Liver (tissue), 9 donors: ENCODE data around the gene TNFRSF12A. TPM values are rescaled to one million over a fixed set of nuclear protein-coding genes. Genes with fewer than 3 reads are reported as not detected.

Source experiments
- DNase-seq: peaks from one replicate; pipeline ENCODE4 v3.0.0-alpha.2; 2017; ENCODE audit warnings: low spot score
- H3K27ac ChIP-seq, 2 donors: one replicate each; pipeline ENCODE4 v1.7.0; 2013; ENCODE audit warnings: inconsistent platforms in 2 of 2, low read length in 2 of 2, control low read depth in 1 of 2, low read depth in 1 of 2, mild to moderate bottlenecking in 1 of 2
- H3K27me3 ChIP-seq, 4 donors: one replicate each; pipeline versions ENCODE4 v1.6.1 to v1.7.0; 2013; ENCODE audit warnings: low read length in 3 of 4, inconsistent platforms in 1 of 4, mild to moderate bottlenecking in 1 of 4, moderate library complexity in 1 of 4; ENCODE audit not compliant: control insufficient read depth in 4 of 4, insufficient read depth in 4 of 4
- H3K36me3 ChIP-seq, 4 donors: one replicate each; pipeline versions ENCODE4 v1.6.1 to v1.7.0; 2013; ENCODE audit warnings: low read length in 3 of 4, mild to moderate bottlenecking in 3 of 4, low read depth in 1 of 4, moderate library complexity in 1 of 4; ENCODE audit not compliant: control insufficient read depth in 4 of 4, insufficient read depth in 3 of 4
- H3K4me1 ChIP-seq, 4 donors: one replicate each; pipeline versions ENCODE4 v1.6.1 to v1.7.0; 2013; ENCODE audit warnings: low read length in 3 of 4, mild to moderate bottlenecking in 3 of 4, moderate library complexity in 1 of 4; ENCODE audit not compliant: control insufficient read depth in 4 of 4, insufficient read depth in 4 of 4
- H3K4me3 ChIP-seq, 3 donors: one replicate each; pipeline versions ENCODE4 v1.6.1 to v1.7.0; 2013; ENCODE audit warnings: low read length in 3 of 3, control low read depth in 1 of 3, low read depth in 1 of 3, mild to moderate bottlenecking in 1 of 3
- H3K9ac ChIP-seq, 2 donors: one replicate each; pipeline ENCODE4 v1.7.0; 2013; ENCODE audit warnings: low read length in 2 of 2, mild to moderate bottlenecking in 2 of 2, moderate library complexity in 2 of 2, control low read depth in 1 of 2, low read depth in 1 of 2
- H3K9me3 ChIP-seq, 4 donors: one replicate each; pipeline versions ENCODE4 v1.6.1 to v1.7.0; 2013; ENCODE audit warnings: low read length in 3 of 4; ENCODE audit not compliant: control insufficient read depth in 4 of 4
- EGR1 ChIP-seq, 2 donors: IDR thresholded peaks; 2 replicates each; pipeline ENCODE4 v1.6.1; 2016 to 2018; ENCODE audit warnings: antibody characterized with exemption in 2 of 2, low read depth in 2 of 2
- FOXA1 ChIP-seq: IDR thresholded peaks from 2 replicates; pipeline ENCODE4 v1.6.1; 2016; ENCODE audit warnings: antibody characterized with exemption
- FOXA2 ChIP-seq: IDR thresholded peaks from 2 replicates; pipeline ENCODE4 v1.6.1; 2016; ENCODE audit warnings: antibody characterized with exemption
- GABPA ChIP-seq, 2 donors: IDR thresholded peaks in 1 of 2; conservative IDR thresholded peaks in 1 of 2; 2 replicates each; pipeline ENCODE4 v1.6.1; 2016; ENCODE audit warnings: antibody characterized with exemption in 2 of 2, mild to moderate bottlenecking in 1 of 2, moderate library complexity in 1 of 2
- HNF4A ChIP-seq, 2 donors: conservative IDR thresholded peaks; 2 replicates each; pipeline ENCODE4 v1.6.1; 2016; ENCODE audit warnings: antibody characterized with exemption in 2 of 2, mild to moderate bottlenecking in 2 of 2
- HNF4G ChIP-seq: IDR thresholded peaks from 2 replicates; pipeline ENCODE4 v1.6.1; 2016; ENCODE audit warnings: antibody characterized with exemption
- JUND ChIP-seq, 2 donors: IDR thresholded peaks; 2 replicates each; pipeline ENCODE4 v1.6.1; 2016; ENCODE audit warnings: antibody characterized with exemption in 2 of 2
- NR2F2 ChIP-seq: IDR thresholded peaks from 2 replicates; pipeline ENCODE4 v1.6.1; 2016; ENCODE audit warnings: antibody characterized with exemption
- RAD21 ChIP-seq, 2 donors: IDR thresholded peaks; 2 replicates each; pipeline ENCODE4 v1.6.1; 2016; ENCODE audit warnings: antibody characterized with exemption in 2 of 2, mild to moderate bottlenecking in 2 of 2
- RXRA ChIP-seq, 2 donors: IDR thresholded peaks; 2 replicates each; pipeline ENCODE4 v1.6.1; 2017 to 2018; ENCODE audit warnings: antibody characterized with exemption in 2 of 2, mild to moderate bottlenecking in 1 of 2
- SP1 ChIP-seq: IDR thresholded peaks from 2 replicates; pipeline ENCODE4 v1.6.1; 2018; ENCODE audit warnings: antibody characterized with exemption, mild to moderate bottlenecking
- YY1 ChIP-seq: IDR thresholded peaks from 2 replicates; pipeline ENCODE4 v1.6.1; 2016; ENCODE audit warnings: antibody characterized with exemption, mild to moderate bottlenecking
- WGBS: extraction: QIAGEN DNeasy Blood & Tissue Kit; methylation state at CpG from one replicate; pipeline ENCODE4 v1.1.7; 2013; 5-methylcytosine and 5-hydroxymethylcytosine counted together
- polyA plus RNA-seq, 2 donors: library from polyadenylated mRNA; stranded (reverse) in 1 of 2; unstranded in 1 of 2; fragments of 200-250 nt in 1 of 2; fragments of >200 nt in 1 of 2; fragmentation: Nextera tagmentation in 1 of 2; extraction: Ambion mirVana in 1 of 2; gene quantifications; one replicate each; pipeline versions ENCODE4 v1.2.1 to v1.2.3, GENCODE V29; 2013 to 2015
- total RNA-seq, 2 donors: library from RNA; depleted of rRNA; stranded (reverse); fragments of >200 nt; gene quantifications; one replicate each; pipeline ENCODE4 v1.2.3, GENCODE V29; 2014
- TF ChIP-seq, protein P1 (sequence below): IDR thresholded peaks from 2 replicates; pipeline ENCODE4 v1.6.1; 2016; ENCODE audit warnings: antibody characterized with exemption
- TF ChIP-seq, protein P2 (sequence below): fragments of 150-350 bp; IDR thresholded peaks from 2 replicates; pipeline ENCODE4 v1.5.1; 2017; ENCODE audit warnings: improper control_type of control experiment, low read depth, low read length; ENCODE audit not compliant: missing input control
- TF ChIP-seq, protein P3 (sequence below): IDR thresholded peaks from 2 replicates; pipeline ENCODE4 v1.6.1; 2016; ENCODE audit warnings: antibody characterized with exemption
- TF ChIP-seq, protein P4 (sequence below): IDR thresholded peaks from 2 replicates; pipeline ENCODE4 v1.6.1; 2016; ENCODE audit warnings: antibody characterized with exemption, mild to moderate bottlenecking
- donor health status: healthy.
- donor health status: healthy.
- donor health status: healthy.
- donor health status: healthy.
- donor health status: healthy.

Gene TNFRSF12A
- total and polyA plus RNA-seq, 4 donors: 7.9 to 35.5 (median 9.1) TPM

DNA sequence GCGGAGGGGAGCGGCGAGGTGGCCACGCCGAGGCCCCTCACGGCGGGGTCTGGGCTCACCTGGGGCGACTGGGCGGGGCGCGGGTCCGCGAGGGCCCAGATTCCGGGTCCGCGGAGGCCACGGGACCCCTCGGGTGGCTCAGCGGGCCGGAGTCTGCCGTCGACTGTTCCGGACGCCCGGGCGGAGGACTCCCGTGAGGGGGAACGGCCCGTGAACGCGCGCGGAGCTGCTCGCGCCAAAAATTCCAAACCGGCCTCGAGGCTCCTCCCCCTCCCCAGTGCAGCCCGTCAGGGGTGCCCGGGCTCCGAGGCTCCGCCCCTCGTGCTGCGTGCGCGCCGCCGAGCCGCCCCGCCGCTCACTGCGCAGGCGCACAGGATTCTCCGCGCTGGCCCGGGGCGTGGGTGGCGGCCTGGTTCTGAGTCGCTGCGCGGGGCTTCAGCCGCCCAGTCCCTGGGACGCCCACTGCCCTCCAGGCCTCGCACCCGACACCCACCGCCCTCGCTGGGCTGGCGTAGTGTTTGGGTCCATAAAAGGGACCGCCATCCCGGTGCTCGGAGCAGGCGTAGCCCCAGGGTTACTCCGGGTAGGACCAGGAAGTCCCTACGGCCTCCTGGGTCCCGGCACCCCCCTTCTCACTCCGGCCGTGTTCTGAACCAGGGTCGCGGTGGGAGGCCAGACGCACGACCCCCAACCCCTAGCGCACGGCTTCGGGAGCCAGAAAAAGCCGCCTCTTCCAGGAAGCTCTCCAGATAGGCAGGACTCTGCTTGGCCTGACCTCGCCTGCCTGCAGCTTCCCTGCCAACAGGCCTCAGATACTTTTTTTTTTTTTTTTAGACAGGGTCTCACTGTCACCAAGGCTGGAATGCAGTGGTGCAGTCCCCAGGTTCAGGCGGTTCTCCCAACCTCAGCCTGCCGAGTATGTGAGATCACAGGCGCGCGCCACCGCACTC lies 39.7 kb upstream of the TNFRSF12A start, which contains the start of gene PKMYT1:
PKMYT1 (minus strand) TSS at position 220 of the 950 bp plus-strand sequence. CDS start 789 bp downstream, outside the sequence.
- Histone ChIP-seq H3K4me1 (peaks cover 8 to 33% (median 18%) of the 10 kb centered on the region in 4 donors), H3K9me3 (no peaks in the 10 kb centered on the region), H3K4me3 (peak within 1 kb of the TSS; percentile 66 to 79 (median 77)), H3K36me3 (no peaks in the 10 kb centered on the region), H3K9ac (peak within 1 kb of the TSS; percentile 77), H3K27ac (peak within 1 kb of the TSS; percentile 49 to 65), H3K27me3 (peaks cover 0 to 2% (median 0%) of the 10 kb centered on the region in 4 donors)
- TF ChIP-seq EGR1 (IDR thresholded peaks at IDR 0.05; ENCODE audit: low read depth in 2 of 2): peak in 1 of 2 donors; percentile 84
- TF ChIP-seq NR2F2: no peak
- TF ChIP-seq YY1: no peak
- TF ChIP-seq GABPA (IDR thresholded peaks at IDR 0.05 in 1 of 2, conservative IDR thresholded peaks at IDR 0.05 in 1 of 2): no peak
- WGBS: 6% methylated on average over 91 of the region's 91 CpGs
- DNase-seq: peak; percentile 95

DNA sequence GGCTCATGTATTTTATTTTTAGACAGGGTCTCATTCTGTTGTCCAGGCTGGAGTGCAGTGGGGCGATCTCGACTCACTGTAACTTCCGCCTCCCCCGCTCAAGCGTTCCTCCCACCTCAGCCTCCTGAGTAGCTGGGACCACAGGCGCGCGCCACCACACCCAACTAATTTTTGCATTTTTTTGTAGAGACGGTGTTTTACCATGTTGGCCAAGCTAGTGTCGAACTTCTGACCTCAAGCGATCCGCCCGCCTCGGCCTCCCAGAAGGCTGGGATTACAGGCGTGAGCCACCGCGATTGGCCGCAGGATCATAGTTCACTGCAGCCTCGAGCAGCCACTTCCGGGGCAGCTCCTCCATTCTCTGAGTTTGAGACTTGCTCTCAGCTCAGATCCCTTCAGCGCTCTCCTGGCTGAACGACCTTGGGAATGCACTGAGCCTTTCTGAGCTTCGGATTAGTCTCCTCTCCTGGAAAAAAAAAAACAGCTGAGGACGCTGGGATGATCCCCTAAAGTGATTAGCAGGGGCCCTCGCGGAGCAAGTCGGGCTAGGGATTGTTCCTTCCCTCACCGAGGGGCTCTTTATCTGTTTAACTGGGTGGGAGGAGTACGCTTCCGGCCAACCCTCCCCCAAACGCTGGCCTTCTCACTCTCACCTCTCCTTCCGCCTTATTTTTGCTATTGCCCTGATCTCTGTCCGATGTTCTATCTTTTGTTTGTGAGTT lies 38.8 kb upstream of the TNFRSF12A start:
- no peak for DNase-seq
- Histone ChIP-seq H3K4me3 (no peak overlapping the region), H3K9ac (no peak overlapping the region), H3K27me3 (peaks cover 0 to 2% (median 0%) of the 10 kb centered on the region in 4 donors), H3K4me1 (peaks cover 8 to 41% (median 23%) of the 10 kb centered on the region in 4 donors), H3K9me3 (no peaks in the 10 kb centered on the region), H3K27ac (no peak overlapping the region), H3K36me3 (no peaks in the 10 kb centered on the region)
- TF ChIP-seq HNF4A (conservative IDR thresholded peaks at IDR 0.05) (no peak), RXRA (IDR thresholded peaks at IDR 0.05) (no peak), JUND (IDR thresholded peaks at IDR 0.05) (no peak), GABPA (IDR thresholded peaks at IDR 0.05 in 1 of 2, conservative IDR thresholded peaks at IDR 0.05 in 1 of 2) (no peak), FOXA2 (no peak), FOXA1 (no peak), SP1 (no peak)
- TF ChIP-seq, protein P1, sequence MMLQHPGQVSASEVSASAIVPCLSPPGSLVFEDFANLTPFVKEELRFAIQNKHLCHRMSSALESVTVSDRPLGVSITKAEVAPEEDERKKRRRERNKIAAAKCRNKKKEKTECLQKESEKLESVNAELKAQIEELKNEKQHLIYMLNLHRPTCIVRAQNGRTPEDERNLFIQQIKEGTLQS: no peak
- TF ChIP-seq, protein P2, sequence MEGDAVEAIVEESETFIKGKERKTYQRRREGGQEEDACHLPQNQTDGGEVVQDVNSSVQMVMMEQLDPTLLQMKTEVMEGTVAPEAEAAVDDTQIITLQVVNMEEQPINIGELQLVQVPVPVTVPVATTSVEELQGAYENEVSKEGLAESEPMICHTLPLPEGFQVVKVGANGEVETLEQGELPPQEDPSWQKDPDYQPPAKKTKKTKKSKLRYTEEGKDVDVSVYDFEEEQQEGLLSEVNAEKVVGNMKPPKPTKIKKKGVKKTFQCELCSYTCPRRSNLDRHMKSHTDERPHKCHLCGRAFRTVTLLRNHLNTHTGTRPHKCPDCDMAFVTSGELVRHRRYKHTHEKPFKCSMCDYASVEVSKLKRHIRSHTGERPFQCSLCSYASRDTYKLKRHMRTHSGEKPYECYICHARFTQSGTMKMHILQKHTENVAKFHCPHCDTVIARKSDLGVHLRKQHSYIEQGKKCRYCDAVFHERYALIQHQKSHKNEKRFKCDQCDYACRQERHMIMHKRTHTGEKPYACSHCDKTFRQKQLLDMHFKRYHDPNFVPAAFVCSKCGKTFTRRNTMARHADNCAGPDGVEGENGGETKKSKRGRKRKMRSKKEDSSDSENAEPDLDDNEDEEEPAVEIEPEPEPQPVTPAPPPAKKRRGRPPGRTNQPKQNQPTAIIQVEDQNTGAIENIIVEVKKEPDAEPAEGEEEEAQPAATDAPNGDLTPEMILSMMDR: no peak
- TF ChIP-seq, protein P3, sequence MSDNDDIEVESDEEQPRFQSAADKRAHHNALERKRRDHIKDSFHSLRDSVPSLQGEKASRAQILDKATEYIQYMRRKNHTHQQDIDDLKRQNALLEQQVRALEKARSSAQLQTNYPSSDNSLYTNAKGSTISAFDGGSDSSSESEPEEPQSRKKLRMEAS: no peak
- WGBS: 62% methylated on average over 33 of the region's 33 CpGs

DNA sequence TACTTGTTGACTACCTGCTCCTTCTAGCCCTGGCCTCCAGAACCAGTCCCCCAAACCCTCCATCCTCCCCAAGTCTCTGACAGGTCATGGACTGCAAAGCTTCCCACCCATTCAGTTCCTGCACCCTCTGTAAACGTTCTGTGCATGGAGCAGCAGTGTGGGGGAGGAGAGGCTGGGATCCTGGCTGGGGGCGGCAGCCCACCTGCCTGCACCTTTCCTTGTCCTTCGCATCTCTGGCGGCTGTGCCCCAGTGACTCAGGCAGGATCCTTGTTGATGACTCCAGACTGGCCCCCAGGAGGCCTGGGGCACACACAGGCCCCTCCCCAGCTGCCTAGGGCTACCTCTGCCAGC lies 38.3 kb upstream of the TNFRSF12A start:
- no peak for DNase-seq
- Histone ChIP-seq H3K4me3 (no peak overlapping the region), H3K9ac (no peak overlapping the region), H3K27ac (no peak overlapping the region), H3K36me3 (no peaks in the 10 kb centered on the region), H3K4me1 (peaks cover 7 to 42% (median 23%) of the 10 kb centered on the region in 4 donors), H3K27me3 (peaks cover 0 to 2% (median 0%) of the 10 kb centered on the region in 4 donors), H3K9me3 (no peaks in the 10 kb centered on the region)
- 79% methylated on average over 4 of the region's 4 CpGs for WGBS
- TF ChIP-seq FOXA1: no peak
- no peak for TF ChIP-seq JUND (IDR thresholded peaks at IDR 0.05)
- no peak for TF ChIP-seq EGR1 (IDR thresholded peaks at IDR 0.05; ENCODE audit: low read depth in 2 of 2)
- TF ChIP-seq RAD21 (IDR thresholded peaks at IDR 0.05): no peak
- no peak for TF ChIP-seq RXRA (IDR thresholded peaks at IDR 0.05)
- TF ChIP-seq HNF4G: no peak
- no peak for TF ChIP-seq YY1
- TF ChIP-seq, protein P1: no peak
- TF ChIP-seq, protein P4, sequence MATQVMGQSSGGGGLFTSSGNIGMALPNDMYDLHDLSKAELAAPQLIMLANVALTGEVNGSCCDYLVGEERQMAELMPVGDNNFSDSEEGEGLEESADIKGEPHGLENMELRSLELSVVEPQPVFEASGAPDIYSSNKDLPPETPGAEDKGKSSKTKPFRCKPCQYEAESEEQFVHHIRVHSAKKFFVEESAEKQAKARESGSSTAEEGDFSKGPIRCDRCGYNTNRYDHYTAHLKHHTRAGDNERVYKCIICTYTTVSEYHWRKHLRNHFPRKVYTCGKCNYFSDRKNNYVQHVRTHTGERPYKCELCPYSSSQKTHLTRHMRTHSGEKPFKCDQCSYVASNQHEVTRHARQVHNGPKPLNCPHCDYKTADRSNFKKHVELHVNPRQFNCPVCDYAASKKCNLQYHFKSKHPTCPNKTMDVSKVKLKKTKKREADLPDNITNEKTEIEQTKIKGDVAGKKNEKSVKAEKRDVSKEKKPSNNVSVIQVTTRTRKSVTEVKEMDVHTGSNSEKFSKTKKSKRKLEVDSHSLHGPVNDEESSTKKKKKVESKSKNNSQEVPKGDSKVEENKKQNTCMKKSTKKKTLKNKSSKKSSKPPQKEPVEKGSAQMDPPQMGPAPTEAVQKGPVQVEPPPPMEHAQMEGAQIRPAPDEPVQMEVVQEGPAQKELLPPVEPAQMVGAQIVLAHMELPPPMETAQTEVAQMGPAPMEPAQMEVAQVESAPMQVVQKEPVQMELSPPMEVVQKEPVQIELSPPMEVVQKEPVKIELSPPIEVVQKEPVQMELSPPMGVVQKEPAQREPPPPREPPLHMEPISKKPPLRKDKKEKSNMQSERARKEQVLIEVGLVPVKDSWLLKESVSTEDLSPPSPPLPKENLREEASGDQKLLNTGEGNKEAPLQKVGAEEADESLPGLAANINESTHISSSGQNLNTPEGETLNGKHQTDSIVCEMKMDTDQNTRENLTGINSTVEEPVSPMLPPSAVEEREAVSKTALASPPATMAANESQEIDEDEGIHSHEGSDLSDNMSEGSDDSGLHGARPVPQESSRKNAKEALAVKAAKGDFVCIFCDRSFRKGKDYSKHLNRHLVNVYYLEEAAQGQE: no peak
- TF ChIP-seq, protein P2: no peak
